GM12878 (cell line): ENCODE data around the gene IL1RL1. TPM values are rescaled to one million over a fixed set of nuclear protein-coding genes. Genes with fewer than 3 reads are reported as not detected.

Experiments
- ATAC-seq: fragments of 200-7000 bp; cut with Tn5 transposase; 3 replicates; pipeline ENCODE4 v1.9.1; 2020; ENCODE audit warnings: mild to moderate bottlenecking, moderate library complexity
- Bru-seq: library from RNA; stranded (reverse); fragments of 400-500 nt; gene quantifications from one replicate; lab custom pipeline; 2021; lab: Mats Ljungman, UMichigan
- BruChase-seq, 2 experiments: library from RNA; stranded (reverse); fragments of 400-500 nt; gene quantifications; one replicate each; lab custom pipeline; 2021; lab: Mats Ljungman, UMichigan
- BruUV-seq: library from RNA; stranded (reverse); fragments of 400-500 nt; replicated peaks from 2 replicates; lab custom pipeline; 2021; lab: Mats Ljungman, UMichigan
- CTCF ChIA-PET: fragments of 300-600 bp; sonication (Branson Sonifier 250); formaldehyde crosslinking; extraction: SDS; loops from one replicate; lab custom pipeline; 2021; ENCODE audit warnings: inconsistent platforms; lab: Yijun Ruan, JAX
- POLR2A ChIA-PET: fragments of 350-600 bp; formaldehyde crosslinking; extraction: SDS; loops from one replicate; lab custom pipeline; 2021; ENCODE audit warnings: inconsistent platforms; lab: Charles Lee
- RAD21 ChIA-PET: fragments of 300-600 bp; sonication (Branson Sonifier 250); formaldehyde crosslinking; loops from one replicate; lab custom pipeline; 2023; ENCODE audit warnings: antibody characterized with exemption; ENCODE audit not compliant: unreplicated experiment; lab: Charles Lee
- SMC1A ChIA-PET: fragments of 300-600 bp; sonication (Branson Sonifier 250); formaldehyde crosslinking; loops from one replicate; lab custom pipeline; 2023; ENCODE audit not compliant: unreplicated experiment, uncharacterized antibody; lab: Charles Lee
- DNase-seq: peaks from one replicate; pipeline ENCODE4 v3.0.0-alpha.2; 2011; ENCODE audit warnings: low read depth, low spot score
- FAIRE-seq: peaks from 3 replicates; lab custom pipeline; 2011; peaks lifted over from hg19 to GRCh38; lab: Jason Lieb, UNC
- H2AFZ ChIP-seq: 2 replicates; pipeline ENCODE4 v1.6.0; 2011; ENCODE audit warnings: low read depth, low read length, control low read depth; ENCODE audit not compliant: control insufficient read depth
- H3K27ac ChIP-seq: 2 replicates; pipeline ENCODE4 v1.5.1; 2011; ENCODE audit warnings: control low read depth; ENCODE audit not compliant: control insufficient read depth, insufficient read depth
- H3K27me3 ChIP-seq, 2 experiments: replicated peaks in 1 of 2; 2 replicates each; pipeline versions ENCODE4 v1.6.0 to v1.6.1; 2011; ENCODE audit warnings: low read length in 1 of 2; ENCODE audit not compliant: control insufficient read depth in 2 of 2, insufficient read depth in 2 of 2
- H3K36me3 ChIP-seq, 2 experiments: 2 replicates each; pipeline ENCODE4 v1.5.1; 2011; ENCODE audit warnings: low read length in 1 of 2; ENCODE audit not compliant: control insufficient read depth in 2 of 2, insufficient read depth in 2 of 2
- H3K4me1 ChIP-seq: 2 replicates; pipeline ENCODE4 v1.6.1; 2011; ENCODE audit warnings: mild to moderate bottlenecking, low read length, moderate library complexity, mixed read lengths; ENCODE audit not compliant: control insufficient read depth, insufficient read depth
- H3K4me2 ChIP-seq: 2 replicates; pipeline ENCODE4 v1.6.0; 2011; ENCODE audit warnings: control low read depth; ENCODE audit not compliant: control insufficient read depth, insufficient read depth
- H3K4me3 ChIP-seq: fragments of 200-600 bp; sonication (generic); 2 replicates; pipeline ENCODE4 v1.5.1; 2016
- H3K79me2 ChIP-seq: 2 replicates; pipeline ENCODE4 v1.6.0; 2011; ENCODE audit warnings: low read length; ENCODE audit not compliant: control insufficient read depth, insufficient read depth
- H3K9ac ChIP-seq: 2 replicates; pipeline ENCODE4 v1.8.0; 2011; ENCODE audit warnings: low read length, control low read depth, mixed read lengths; ENCODE audit not compliant: control insufficient read depth, insufficient read depth
- H3K9me3 ChIP-seq: replicated peaks from 3 replicates; pipeline ENCODE4 v1.5.1; 2011; ENCODE audit warnings: mild to moderate bottlenecking, low read length; ENCODE audit not compliant: control insufficient read depth, insufficient read depth
- H4K20me1 ChIP-seq: 2 replicates; pipeline ENCODE4 v1.6.0; 2011; ENCODE audit not compliant: control insufficient read depth, insufficient read depth
- CHD1 ChIP-seq: IDR thresholded peaks from 2 replicates; pipeline ENCODE4 v1.6.1; 2012; ENCODE audit warnings: low read depth, low read length, improper control_type of control experiment
- EP300 ChIP-seq, 2 experiments: fragments of 150-350 bp in 1 of 2; IDR thresholded peaks; 2 replicates each; pipeline ENCODE4 v1.6.1; 2011 to 2012; ENCODE audit warnings: low read depth in 2 of 2, low read length in 2 of 2, borderline replicate concordance in 1 of 2, improper control_type of control experiment in 1 of 2, inconsistent platforms in 1 of 2; ENCODE audit not compliant: control insufficient read depth in 1 of 2
- FOXM1 ChIP-seq: IDR thresholded peaks from 2 replicates; pipeline ENCODE4 v1.6.1; 2012; ENCODE audit warnings: low read depth, mild to moderate bottlenecking, inconsistent platforms, low read length, moderate library complexity
- HCFC1 ChIP-seq: fragments of 150-350 bp; IDR thresholded peaks from 2 replicates; pipeline ENCODE4 v1.6.1; 2014; ENCODE audit warnings: low read length
- MYB ChIP-seq: fragments of 150-350 bp; IDR thresholded peaks from 2 replicates; pipeline ENCODE4 v1.6.1; 2014; ENCODE audit warnings: mild to moderate bottlenecking, low read depth, low read length, borderline replicate concordance
- MYC ChIP-seq: IDR thresholded peaks from 2 replicates; pipeline ENCODE4 v1.6.1; 2011; ENCODE audit warnings: mild to moderate bottlenecking, low read length, moderate library complexity, inconsistent platforms; ENCODE audit not compliant: insufficient read depth, insufficient replicate concordance, insufficient read length, severe bottlenecking
- NFIC ChIP-seq: IDR thresholded peaks from 2 replicates; pipeline ENCODE4 v1.6.1; 2012; ENCODE audit warnings: low read depth, mild to moderate bottlenecking, inconsistent platforms, low read length, moderate library complexity
- SIX5 ChIP-seq: IDR thresholded peaks from 2 replicates; pipeline ENCODE4 v1.6.1; 2011; ENCODE audit warnings: mild to moderate bottlenecking, low read depth, low read length, moderate library complexity; ENCODE audit not compliant: severe bottlenecking
- SUPT20H ChIP-seq: IDR thresholded peaks from 2 replicates; pipeline ENCODE4 v1.6.1; 2011; ENCODE audit warnings: low read depth, mild to moderate bottlenecking, low read length, moderate library complexity, borderline replicate concordance; ENCODE audit not compliant: control insufficient read depth
- TARDBP ChIP-seq: IDR thresholded peaks from 2 replicates; pipeline ENCODE4 v1.6.1; 2016; ENCODE audit warnings: borderline replicate concordance
- WGBS: methylation state at CpG from one replicate; pipeline ENCODE4 v1.1.6; 2016; ENCODE audit warnings: low lambda C conversion rate; ENCODE audit not compliant: insufficient replicate concordance, insufficient coverage; ENCODE audit errors: missing lambda C conversion rate; 5-methylcytosine and 5-hydroxymethylcytosine counted together
- in situ Hi-C: fragments of 300-500 bp; cut with MboI; formaldehyde crosslinking; loops from 9 replicates; pipeline ENCODE4 v1.14.3; 2018; ENCODE audit warnings: mixed read lengths
- intact Hi-C: fragments of 100-400 bp; cut with micrococcal nuclease; formaldehyde crosslinking; loops from one replicate; pipeline ENCODE4 v1.14.2; 2022; ENCODE audit not compliant: unreplicated experiment
- long read RNA-seq, 2 experiments: library from polyadenylated mRNA; unstranded; transcript quantifications; one replicate each; pipeline ENCODE4 v2.0.0, GENCODE V29; 2019 to 2020
- polyA minus RNA-seq, 3 experiments: library from RNA; depleted of rRNA, polyadenylated mRNA; stranded (reverse); fragments of >200 nt; gene quantifications; 2 replicates each; pipeline ENCODE4 v1.2.3, GENCODE V29; 2011
- polyA plus RNA-seq, 11 experiments: library from polyadenylated mRNA; depleted of rRNA in 4 of 11; unstranded in 6 of 11; stranded (reverse) in 5 of 11; fragments of >200 nt; fragmentation: Nextera tagmentation in 4 of 11; fragmentation: Illumina TruSeq in 1 of 11; extraction: Ambion mirVana in 4 of 11; extraction: Trizol in 1 of 11; gene quantifications; 1 replicate in 1 of 11; 2 replicates in 10 of 11; pipeline versions ENCODE4 v1.2.1 to v1.2.3, GENCODE V29; 2011 to 2016; ENCODE audit warnings: inconsistent platforms in 2 of 11, missing spikeins in 2 of 11, low read depth in 1 of 11
- total RNA-seq, 4 experiments: library from RNA; depleted of rRNA in 3 of 4; stranded (reverse); fragments of >200 nt in 3 of 4; fragmentation: Illumina TruSeq in 1 of 4; extraction: Trizol in 1 of 4; gene quantifications; 2 replicates each; pipeline versions ENCODE4 v1.2.1 to v1.2.3, GENCODE V29; 2013 to 2021
- TF ChIP-seq, protein P1 (sequence below): fragments of 150-350 bp; IDR thresholded peaks from 2 replicates; pipeline ENCODE4 v1.6.1; 2014; ENCODE audit warnings: mild to moderate bottlenecking, low read depth, low read length

Gene IL1RL1
- total RNA-seq (2013; cell fraction: nucleolus; rRNA removed): not detected in 2 replicates
- not detected in 2 replicates for total RNA-seq (2014; rRNA removed)
- total RNA-seq (2014; rRNA removed; fragmentation: Illumina TruSeq; extraction: Trizol): not detected in 2 replicates
- total RNA-seq (2021): 0.18 TPM in 1 of 2 replicates, not detected in the other
- not detected for polyA plus RNA-seq (2011; ENCODE audit: low read depth)
- polyA plus RNA-seq (2011; rRNA removed): 0.06 and 0.08 TPM in 2 replicates
- 0.02 and 0.06 TPM in 2 replicates for polyA plus RNA-seq (2011; cell fraction: cytosol; rRNA removed)
- 0.09 and 0.16 TPM in 2 replicates for polyA plus RNA-seq (2011; cell fraction: nucleus; rRNA removed)
- polyA plus RNA-seq (2012): not detected in 2 replicates
- polyA plus RNA-seq (2014; fragmentation: Illumina TruSeq; extraction: Trizol): not detected in 2 replicates
- polyA plus RNA-seq (2014; fragmentation: Nextera tagmentation; extraction: Ambion mirVana): not detected
- polyA plus RNA-seq (2014; rRNA removed): not detected in 2 replicates
- not detected for polyA plus RNA-seq (2016; fragmentation: Nextera tagmentation; extraction: Ambion mirVana)
- polyA minus RNA-seq (2011; rRNA and poly(A)+ RNA removed): 0.07 TPM in 1 of 2 replicates, not detected in the other
- polyA minus RNA-seq (2011; cell fraction: cytosol; rRNA and poly(A)+ RNA removed): not detected in 2 replicates
- not detected in 2 replicates for polyA minus RNA-seq (2011; cell fraction: nucleus; rRNA and poly(A)+ RNA removed)
- not detected for Bru-seq, nascent RNA
- percentile 5 among the genes with signal in this experiment for BruChase-seq, experiment 1, labeled RNA remaining after a 6-hour chase
- percentile 2 among the genes with signal in this experiment for BruChase-seq, experiment 2, labeled RNA remaining after a 2-hour chase
- long read RNA-seq, experiment 1: 0 reads
- long read RNA-seq, experiment 2: 0 reads

DNA sequence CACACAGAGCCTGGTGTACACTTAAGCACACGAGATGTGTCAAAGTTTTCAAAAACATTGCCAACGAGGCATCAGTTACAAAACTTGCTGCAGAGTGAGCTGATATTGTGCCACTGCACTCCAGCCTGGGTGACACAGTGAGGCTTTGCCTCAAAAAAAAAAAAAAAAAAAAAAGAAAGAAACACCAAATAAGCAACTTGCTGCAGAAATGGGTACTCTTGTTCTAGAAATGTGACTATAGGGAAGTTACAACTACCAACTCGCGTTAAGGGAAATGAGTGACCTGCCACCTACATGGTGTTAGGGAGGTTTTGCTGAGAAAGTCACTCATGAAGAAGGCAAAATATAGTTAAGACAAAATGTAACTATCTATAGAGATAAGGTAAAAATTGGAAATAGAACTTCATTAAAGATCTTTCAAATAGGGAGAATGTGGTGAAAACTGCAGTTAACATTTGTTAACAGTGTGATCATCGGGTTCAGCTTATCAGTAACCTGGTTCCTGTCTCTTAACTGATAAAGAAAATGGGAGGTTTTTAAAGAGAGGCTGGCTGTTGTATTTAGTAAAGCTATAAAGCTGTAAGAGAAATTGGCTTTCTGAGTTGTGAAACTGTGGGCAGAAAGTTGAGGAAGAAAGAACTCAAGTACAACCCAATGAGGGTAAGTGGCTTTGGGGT, at the start of gene IL1RL1:
IL1RL1 (plus strand) TSS at position 600 of the 677 bp plus-strand sequence. CDS start 26,702 bp downstream, outside the sequence.
- DNase-seq: no peak
- intact Hi-C loops (no loop called here), in situ Hi-C loops (no loop called here)
- FAIRE-seq: no peak
- H3K27me3 ChIP-seq: no peaks in the 10 kb centered on the region
- H3K79me2 ChIP-seq: no peaks in the 10 kb centered on the region
- no peaks in the 10 kb centered on the region for H3K4me1 ChIP-seq
- TF ChIP-seq FOXM1 (no peak), NFIC (no peak), CHD1 (no peak), TARDBP (no peak), MYB (no peak), SIX5 (no peak), SUPT20H (no peak), MYC (no peak), HCFC1 (no peak), EP300 (IDR thresholded peaks at IDR 0.05; ENCODE audit: borderline replicate concordance in 1 of 2, control insufficient read depth in 1 of 2, low read depth in 2 of 2, low read length in 2 of 2) (no peak)
- TF ChIP-seq, protein P1, sequence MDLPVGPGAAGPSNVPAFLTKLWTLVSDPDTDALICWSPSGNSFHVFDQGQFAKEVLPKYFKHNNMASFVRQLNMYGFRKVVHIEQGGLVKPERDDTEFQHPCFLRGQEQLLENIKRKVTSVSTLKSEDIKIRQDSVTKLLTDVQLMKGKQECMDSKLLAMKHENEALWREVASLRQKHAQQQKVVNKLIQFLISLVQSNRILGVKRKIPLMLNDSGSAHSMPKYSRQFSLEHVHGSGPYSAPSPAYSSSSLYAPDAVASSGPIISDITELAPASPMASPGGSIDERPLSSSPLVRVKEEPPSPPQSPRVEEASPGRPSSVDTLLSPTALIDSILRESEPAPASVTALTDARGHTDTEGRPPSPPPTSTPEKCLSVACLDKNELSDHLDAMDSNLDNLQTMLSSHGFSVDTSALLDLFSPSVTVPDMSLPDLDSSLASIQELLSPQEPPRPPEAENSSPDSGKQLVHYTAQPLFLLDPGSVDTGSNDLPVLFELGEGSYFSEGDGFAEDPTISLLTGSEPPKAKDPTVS: no peak
- no peak for ATAC-seq
- CTCF ChIA-PET: interaction anchor here (1.0 kb wide), 2 partner anchors 9 to 133 kb away, joined by 3 read pairs; no protein-coding TSS in a partner anchor
- SMC1A ChIA-PET: interaction anchor here (1.2 kb wide), 1 partner anchor 20 kb away, joined by 5 read pairs; no protein-coding TSS in a partner anchor
- BruUV-seq: no TSS peak
- H3K9ac ChIP-seq: no peak within 1 kb of the TSS
- H3K9me3 ChIP-seq: no peaks in the 10 kb centered on the region
- no peaks in the 10 kb centered on the region for H3K36me3 ChIP-seq
- WGBS: 40% methylated on average over 5 of the region's 5 CpGs
- no peak within 1 kb of the TSS for H2AFZ ChIP-seq
- H4K20me1 ChIP-seq: no peaks in the 10 kb centered on the region; the same call in 1 of the 2 replicates
- RAD21 ChIA-PET: interaction anchor here (0.6 kb wide), 1 partner anchor 105 kb away, joined by 3 read pairs; no protein-coding TSS in a partner anchor
- no peak within 1 kb of the TSS for H3K27ac ChIP-seq
- no peak within 1 kb of the TSS for H3K4me2 ChIP-seq
- POLR2A ChIA-PET: no interaction called here
- no peak within 1 kb of the TSS for H3K4me3 ChIP-seq
